Tibial nerve (tissue), 3 donors: ENCODE data around the gene ARAF.

ENCODE experiments used
- POLR2A ChIP-seq, 2 donors: fragments of 450-650 bp; IDR thresholded peaks; one replicate each; pipeline ENCODE4 v1.6.1; 2017; ENCODE audit warnings: antibody characterized with exemption in 2 of 2, mild to moderate bottlenecking in 2 of 2, moderate library complexity in 2 of 2
- TF ChIP-seq, protein P1 (sequence below), 5 experiments: fragments of 200-600 bp in 3 of 5; fragments of 450-650 bp in 2 of 5; sonication (generic) in 3 of 5; IDR thresholded peaks; one replicate each; pipeline ENCODE4 v1.5.1; 2016 to 2019; ENCODE audit warnings: antibody characterized with exemption in 5 of 5, mild to moderate bottlenecking in 3 of 5, moderate library complexity in 2 of 5

DNA sequence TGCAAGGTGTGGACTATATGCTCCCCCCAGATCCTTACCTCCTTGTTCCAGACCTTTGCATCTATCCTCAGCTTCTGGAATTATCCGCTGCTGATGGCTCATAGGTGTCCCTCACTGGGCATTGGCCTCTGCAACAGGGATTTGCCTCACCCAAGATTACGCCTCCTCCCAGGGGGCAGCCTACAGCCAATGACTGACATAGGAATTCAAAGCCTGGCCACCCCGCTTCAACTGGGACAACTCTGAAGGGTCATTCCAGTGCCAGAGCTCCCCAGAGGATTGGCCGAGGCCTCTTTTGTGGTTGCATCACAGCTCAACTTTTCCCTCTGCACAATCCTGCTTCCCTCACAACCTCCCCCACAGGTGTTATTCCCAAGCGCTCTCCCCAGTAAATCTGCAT is 53.6 kb downstream of the ARAF start:
- TF ChIP-seq, protein P1, sequence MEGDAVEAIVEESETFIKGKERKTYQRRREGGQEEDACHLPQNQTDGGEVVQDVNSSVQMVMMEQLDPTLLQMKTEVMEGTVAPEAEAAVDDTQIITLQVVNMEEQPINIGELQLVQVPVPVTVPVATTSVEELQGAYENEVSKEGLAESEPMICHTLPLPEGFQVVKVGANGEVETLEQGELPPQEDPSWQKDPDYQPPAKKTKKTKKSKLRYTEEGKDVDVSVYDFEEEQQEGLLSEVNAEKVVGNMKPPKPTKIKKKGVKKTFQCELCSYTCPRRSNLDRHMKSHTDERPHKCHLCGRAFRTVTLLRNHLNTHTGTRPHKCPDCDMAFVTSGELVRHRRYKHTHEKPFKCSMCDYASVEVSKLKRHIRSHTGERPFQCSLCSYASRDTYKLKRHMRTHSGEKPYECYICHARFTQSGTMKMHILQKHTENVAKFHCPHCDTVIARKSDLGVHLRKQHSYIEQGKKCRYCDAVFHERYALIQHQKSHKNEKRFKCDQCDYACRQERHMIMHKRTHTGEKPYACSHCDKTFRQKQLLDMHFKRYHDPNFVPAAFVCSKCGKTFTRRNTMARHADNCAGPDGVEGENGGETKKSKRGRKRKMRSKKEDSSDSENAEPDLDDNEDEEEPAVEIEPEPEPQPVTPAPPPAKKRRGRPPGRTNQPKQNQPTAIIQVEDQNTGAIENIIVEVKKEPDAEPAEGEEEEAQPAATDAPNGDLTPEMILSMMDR (IDR thresholded peaks at IDR 0.05): no peak
- TF ChIP-seq POLR2A (IDR thresholded peaks at IDR 0.05): no peak
